SK-N-SH (cell line): ENCODE measurements around the gene TCEA3.

Source experiments
- CTCF ChIP-seq: fragments of 200-600 bp; sonication (generic); IDR thresholded peaks from 2 replicates; pipeline ENCODE4 v1.6.1; 2017; ENCODE audit warnings: antibody characterized with exemption, mild to moderate bottlenecking, moderate library complexity
- GABPA ChIP-seq: IDR thresholded peaks from 2 replicates; pipeline ENCODE4 v1.4.0; 2012; ENCODE audit warnings: low read depth, mild to moderate bottlenecking
- MXI1 ChIP-seq: IDR thresholded peaks from 2 replicates; pipeline ENCODE4 v1.6.1; 2012; ENCODE audit warnings: mild to moderate bottlenecking, low read depth, low read length, improper control_type of control experiment

DNA sequence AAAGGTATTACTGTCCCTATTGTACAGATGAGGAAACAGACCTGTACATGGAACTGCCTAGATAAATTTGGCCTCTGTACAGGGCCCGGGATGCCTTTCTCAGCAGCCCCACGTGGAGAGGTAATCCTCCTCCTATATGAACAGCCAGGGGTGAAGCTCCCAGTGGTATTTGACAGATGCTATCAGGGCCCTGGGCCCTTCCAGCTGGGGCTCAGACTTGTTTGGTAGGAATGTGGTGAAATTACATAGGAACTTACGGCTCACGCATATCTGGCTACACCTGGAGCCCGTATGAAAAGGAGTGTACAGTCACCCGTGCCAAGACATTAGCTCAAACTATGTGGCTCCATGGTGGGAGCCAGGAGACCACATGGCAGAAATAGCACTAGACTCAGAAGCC, 24.8 kb upstream of the TCEA3 start:
- no peak for TF ChIP-seq GABPA
- TF ChIP-seq MXI1 = no peak
- no peak for TF ChIP-seq CTCF
